GM21619 (cell line): ENCODE measurements around the gene SOST.

Source experiments
- ATAC-seq: cut with Tn5 transposase; IDR thresholded peaks from one replicate; pipeline ENCODE4 v1.9.1; 2021; ENCODE audit not compliant: unreplicated experiment

SOST gene

DNA sequence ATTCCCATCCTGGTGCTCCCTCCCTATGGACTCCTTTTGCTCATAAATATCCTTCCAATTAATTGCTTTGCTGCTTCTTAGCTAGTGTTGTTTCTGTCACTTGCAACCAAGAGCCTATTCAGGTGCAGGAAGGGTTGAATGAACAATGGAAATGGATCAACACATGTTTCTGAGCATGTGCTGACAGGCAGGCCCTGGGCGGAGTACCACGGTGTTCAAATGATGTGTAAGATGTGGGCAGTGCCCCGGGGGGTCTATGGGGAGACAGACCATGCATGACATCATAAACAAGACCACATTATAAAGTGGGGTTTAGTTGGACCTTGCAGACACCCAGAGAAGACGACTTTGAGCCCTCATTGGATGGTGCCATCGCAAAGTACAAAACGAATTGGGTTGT is 48.5 kb downstream of the SOST start:
- no peak for ATAC-seq

DNA sequence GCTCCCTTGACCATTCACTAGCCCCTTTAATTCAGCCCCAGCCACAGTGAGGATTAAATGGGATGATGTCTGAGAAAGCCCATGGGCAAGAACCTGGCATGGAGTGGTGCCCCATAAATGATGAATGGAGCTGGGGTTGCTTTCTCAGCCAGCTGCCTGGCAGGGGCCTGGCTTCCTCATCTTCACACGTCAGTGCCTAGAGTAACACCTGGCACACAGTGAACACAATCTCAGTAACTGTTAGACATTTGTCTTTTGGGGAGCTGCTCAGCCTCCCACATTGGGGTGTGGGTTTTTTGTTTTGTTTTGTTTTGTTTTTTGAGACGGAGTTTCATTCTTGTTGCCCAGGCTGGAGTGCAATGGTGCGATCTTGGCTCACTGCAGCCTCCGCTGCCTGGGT is 49.4 kb downstream of the SOST start:
- no peak for ATAC-seq

GRCh38 chr17:43707184-43707583 is 51.4 kb downstream of the SOST start:
- no peak for ATAC-seq

DNA sequence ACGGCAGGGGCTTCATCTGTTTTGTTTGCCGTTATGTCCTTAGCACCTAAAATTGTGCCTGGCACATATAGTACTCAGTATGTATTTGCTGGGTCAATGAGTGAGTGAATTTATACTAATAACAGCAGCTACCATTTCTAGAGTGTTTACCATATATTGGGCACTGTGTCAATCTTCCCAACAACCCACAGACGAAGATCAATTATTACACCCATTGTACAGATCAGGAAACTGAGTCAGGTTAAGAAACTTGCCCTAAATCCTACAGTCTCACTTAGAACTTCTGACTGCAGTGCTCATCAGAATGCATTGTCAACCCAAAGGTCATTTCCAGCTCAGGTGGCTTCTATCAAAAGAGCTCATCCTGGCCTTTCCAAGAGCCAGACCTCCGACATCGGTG is 52.4 kb downstream of the SOST start:
- no peak for ATAC-seq
